Measurements from ENCODE around the gene PACSIN2. TPM values are rescaled to one million over a fixed set of nuclear protein-coding genes. Genes with fewer than 3 reads are reported as not detected.
"Not testable (repeated sequence)": the region's sequence is repeated elsewhere in the genome, so short reads cannot be mapped to it uniquely, and the experiment has no call there.

PACSIN2 gene
- total RNA-seq, 1 donor from 2014 or later, result 56.6 TPM

DNA sequence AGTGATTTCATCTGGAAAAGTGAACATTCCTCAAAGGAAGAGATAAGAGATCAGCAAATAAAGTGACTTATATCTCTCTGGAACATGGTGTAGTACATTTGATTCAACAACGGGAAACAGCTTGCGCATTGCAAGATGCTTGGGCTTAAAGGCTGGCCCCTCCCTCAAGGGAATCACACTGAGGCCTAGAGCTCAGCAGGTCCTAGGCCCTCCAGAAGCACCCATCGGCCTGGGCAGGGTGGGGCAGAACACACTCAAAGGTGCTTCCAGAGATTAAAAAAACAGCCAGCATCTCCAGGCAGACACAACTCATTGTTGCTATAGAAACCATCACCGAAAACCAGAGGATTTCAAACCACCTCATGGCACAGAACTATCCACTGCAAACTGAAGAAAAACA, 88.8 kb downstream of the PACSIN2 start:
- Mint-ChIP-seq H3K36me3 (no peaks in the 10 kb centered on the region), H3K27ac (peak overlapping the region; percentile 62), H3K27me3 (ENCODE audit: low read depth) (no peaks in the 10 kb centered on the region), H3K9me3 (no peaks in the 10 kb centered on the region), H3K4me3 (no peak overlapping the region), H3K4me1 (peaks cover 28% of the 10 kb centered on the region)
- TF ChIP-seq, protein P1, sequence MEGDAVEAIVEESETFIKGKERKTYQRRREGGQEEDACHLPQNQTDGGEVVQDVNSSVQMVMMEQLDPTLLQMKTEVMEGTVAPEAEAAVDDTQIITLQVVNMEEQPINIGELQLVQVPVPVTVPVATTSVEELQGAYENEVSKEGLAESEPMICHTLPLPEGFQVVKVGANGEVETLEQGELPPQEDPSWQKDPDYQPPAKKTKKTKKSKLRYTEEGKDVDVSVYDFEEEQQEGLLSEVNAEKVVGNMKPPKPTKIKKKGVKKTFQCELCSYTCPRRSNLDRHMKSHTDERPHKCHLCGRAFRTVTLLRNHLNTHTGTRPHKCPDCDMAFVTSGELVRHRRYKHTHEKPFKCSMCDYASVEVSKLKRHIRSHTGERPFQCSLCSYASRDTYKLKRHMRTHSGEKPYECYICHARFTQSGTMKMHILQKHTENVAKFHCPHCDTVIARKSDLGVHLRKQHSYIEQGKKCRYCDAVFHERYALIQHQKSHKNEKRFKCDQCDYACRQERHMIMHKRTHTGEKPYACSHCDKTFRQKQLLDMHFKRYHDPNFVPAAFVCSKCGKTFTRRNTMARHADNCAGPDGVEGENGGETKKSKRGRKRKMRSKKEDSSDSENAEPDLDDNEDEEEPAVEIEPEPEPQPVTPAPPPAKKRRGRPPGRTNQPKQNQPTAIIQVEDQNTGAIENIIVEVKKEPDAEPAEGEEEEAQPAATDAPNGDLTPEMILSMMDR (IDR thresholded peaks at IDR 0.05; ENCODE audit: unreplicated experiment), result no peak
- no peak for DNase-seq (ENCODE audit: low spot score in 2 of 2, unreplicated experiment in 2 of 2)

DNA sequence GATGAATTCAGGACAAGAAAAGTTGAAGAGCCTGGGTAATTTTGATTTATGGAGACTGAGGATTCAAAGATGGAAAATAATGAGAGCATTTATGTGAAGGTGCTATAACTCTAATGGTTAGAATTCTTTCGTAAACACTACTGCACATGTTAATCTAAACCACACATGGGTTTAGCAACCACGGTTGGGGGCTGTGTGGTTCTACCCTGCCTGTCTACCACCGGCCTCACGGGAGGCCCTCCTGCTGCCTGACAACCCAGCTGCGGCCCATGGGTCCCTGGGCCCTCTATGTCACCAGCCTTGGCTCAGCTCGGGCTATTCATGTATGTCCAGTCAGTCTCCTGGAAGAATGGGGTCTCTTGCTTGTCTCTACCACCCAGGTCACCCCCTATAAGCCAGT, 89.4 kb downstream of the PACSIN2 start:
- H3K4me1 Mint-ChIP-seq, result peaks cover 28% of the 10 kb centered on the region
- H3K27me3 Mint-ChIP-seq (ENCODE audit: low read depth), result no peaks in the 10 kb centered on the region
- no peak for DNase-seq (ENCODE audit: low spot score in 2 of 2, unreplicated experiment in 2 of 2)
- H3K27ac Mint-ChIP-seq, result peak overlapping the region; percentile 62
- TF ChIP-seq, protein P1 (IDR thresholded peaks at IDR 0.05; ENCODE audit: unreplicated experiment), result no peak
- no peak overlapping the region for H3K4me3 Mint-ChIP-seq
- H3K9me3 Mint-ChIP-seq, result no peaks in the 10 kb centered on the region
- H3K36me3 Mint-ChIP-seq, result no peaks in the 10 kb centered on the region

DNA sequence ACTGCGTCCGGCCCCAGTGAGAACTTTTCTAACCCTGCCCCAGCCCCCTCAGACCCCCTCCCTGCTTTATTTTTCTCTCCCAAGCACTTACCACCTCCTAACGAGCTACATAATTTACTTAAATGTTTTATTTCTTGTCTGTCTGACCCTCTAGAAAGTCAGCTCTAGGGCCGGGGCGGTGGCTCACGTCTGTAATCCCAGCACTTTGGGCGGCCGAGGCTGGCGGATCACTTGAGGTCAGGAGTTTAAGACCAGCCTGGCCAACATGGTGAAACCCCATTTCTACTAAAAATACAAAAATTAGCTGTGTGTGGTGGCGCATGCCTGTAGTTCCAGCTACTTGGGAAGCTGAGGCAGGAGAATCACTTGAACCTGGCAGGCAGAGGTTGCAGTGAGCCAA, 89.9 kb downstream of the PACSIN2 start:
- not testable (repeated sequence) for DNase-seq (ENCODE audit: low spot score in 2 of 2, unreplicated experiment in 2 of 2); H3K27ac Mint-ChIP-seq; H3K36me3 Mint-ChIP-seq; H3K4me3 Mint-ChIP-seq; H3K27me3 Mint-ChIP-seq (ENCODE audit: low read depth); H3K9me3 Mint-ChIP-seq
- H3K4me1 Mint-ChIP-seq, result peaks cover 31% of the 10 kb centered on the region

DNA sequence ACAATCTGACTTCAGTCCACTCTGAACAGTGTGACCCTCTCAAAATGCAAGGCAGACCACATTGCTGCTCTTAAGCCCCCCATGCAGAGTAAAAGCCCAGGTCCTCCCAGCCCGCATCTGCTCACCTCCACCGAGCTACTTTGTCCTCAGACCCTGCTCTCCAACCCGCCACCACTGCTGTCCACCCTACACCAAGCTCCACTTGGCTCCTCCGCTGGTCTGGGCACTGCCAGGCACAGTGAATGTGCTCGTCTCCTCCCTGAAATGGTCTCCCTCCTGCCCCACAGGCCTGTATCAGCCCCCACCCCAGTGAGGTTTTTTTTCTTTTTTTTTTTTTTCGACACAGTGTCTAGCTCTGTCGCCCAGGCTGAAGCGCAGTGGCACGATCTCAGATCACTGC, 90.5 kb downstream of the PACSIN2 start:
- no peaks in the 10 kb centered on the region for H3K27me3 Mint-ChIP-seq (ENCODE audit: low read depth)
- no peaks in the 10 kb centered on the region for H3K36me3 Mint-ChIP-seq
- DNase-seq (ENCODE audit: low spot score in 2 of 2, unreplicated experiment in 2 of 2), result no peak
- H3K4me1 Mint-ChIP-seq, result peaks cover 28% of the 10 kb centered on the region
- TF ChIP-seq, protein P1 (IDR thresholded peaks at IDR 0.05; ENCODE audit: unreplicated experiment), result no peak
- no peak overlapping the region for H3K4me3 Mint-ChIP-seq
- H3K27ac Mint-ChIP-seq, result no peak overlapping the region
- H3K9me3 Mint-ChIP-seq, result no peaks in the 10 kb centered on the region

DNA sequence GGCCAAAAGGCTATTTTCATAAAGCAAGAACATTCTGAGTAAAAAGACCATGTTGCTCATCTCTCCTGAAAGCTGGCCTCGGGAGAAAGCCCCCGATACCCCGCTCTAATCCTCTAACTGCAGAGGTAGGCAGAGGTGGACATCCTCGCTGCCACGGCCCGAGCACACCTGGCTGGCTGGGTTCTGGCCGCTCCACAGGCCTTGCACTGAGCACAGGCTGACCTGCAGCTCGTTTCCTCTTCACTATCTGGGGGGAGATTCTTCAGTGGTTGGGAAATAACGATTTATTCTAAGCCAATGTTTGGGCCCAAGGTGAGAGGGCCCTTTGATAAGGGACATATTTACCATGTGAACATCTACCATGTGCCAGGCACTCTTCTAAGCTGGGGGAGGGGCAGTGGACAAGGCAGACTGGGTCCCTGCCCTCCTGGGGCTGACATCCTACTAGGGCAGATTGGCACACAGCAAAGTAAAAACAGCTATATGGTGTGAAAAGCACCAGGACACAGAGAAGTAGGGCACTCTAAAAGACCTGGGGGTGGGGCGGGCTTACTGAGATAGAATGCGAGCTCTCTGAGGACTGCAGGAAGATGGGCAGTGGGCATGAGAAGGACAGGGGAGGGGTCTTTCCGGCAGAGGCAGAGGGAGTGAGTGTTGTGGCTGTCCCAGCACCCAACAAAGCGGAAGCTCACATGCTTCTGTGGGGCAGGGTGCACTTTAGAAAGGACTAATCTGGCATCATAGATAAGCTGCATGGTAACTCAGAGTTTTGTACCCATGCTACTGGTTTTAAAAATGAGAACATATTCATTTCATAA, 92.4 kb downstream of the PACSIN2 start:
- TF ChIP-seq, protein P1 (IDR thresholded peaks at IDR 0.05; ENCODE audit: unreplicated experiment), result no peak
- peaks cover 20% of the 10 kb centered on the region for H3K4me1 Mint-ChIP-seq

DNA sequence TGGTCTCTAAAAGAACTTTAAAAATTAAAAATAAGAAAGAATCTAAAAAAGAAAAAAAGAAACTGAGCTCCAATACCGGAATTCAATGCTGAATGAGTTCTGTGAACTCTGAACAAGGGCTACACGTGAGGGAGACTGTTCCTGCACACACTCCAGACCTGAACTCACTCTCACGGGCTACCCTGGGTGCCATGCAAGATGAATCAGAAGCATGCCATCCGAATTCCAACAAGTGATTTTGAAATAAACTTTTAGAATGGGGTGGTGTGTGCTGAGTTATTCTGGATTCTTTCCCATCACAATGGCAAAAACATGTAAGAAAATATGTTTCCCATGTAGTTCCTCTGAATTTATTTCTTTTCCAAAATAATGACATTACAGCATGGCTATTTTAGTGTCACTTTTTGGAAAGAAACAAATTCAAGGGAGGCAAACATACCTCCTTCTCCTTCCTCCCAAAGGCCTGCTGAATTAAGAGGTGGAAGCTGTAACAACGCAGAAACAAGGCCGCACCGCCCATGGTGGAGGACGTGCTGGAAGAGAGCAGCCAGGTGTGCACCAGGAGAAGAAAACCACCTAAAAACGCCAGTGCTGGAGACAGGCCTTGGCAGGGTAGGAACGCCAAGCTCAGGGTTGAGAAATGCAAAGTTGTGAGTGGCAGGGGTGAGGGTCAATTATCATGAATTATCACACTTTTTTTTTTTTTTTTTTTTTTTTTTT, 94.7 kb downstream of the PACSIN2 start:
- no peaks in the 10 kb centered on the region for H3K27me3 Mint-ChIP-seq (ENCODE audit: low read depth)
- H3K27ac Mint-ChIP-seq, result peak overlapping the region; percentile 21
- H3K4me1 Mint-ChIP-seq, result peaks cover 13% of the 10 kb centered on the region
- no peaks in the 10 kb centered on the region for H3K36me3 Mint-ChIP-seq
- H3K4me3 Mint-ChIP-seq, result no peak overlapping the region
- no peak for DNase-seq (ENCODE audit: low spot score in 2 of 2, unreplicated experiment in 2 of 2)
- no peaks in the 10 kb centered on the region for H3K9me3 Mint-ChIP-seq
- TF ChIP-seq, protein P1 (IDR thresholded peaks at IDR 0.05; ENCODE audit: unreplicated experiment), result no peak

More for the DNA sequence above, 92.4 kb downstream of the PACSIN2 start:
- Mint-ChIP-seq H3K27me3 (ENCODE audit: low read depth) (no peaks in the 10 kb centered on the region), H3K9me3 (no peaks in the 10 kb centered on the region), H3K27ac (no peak overlapping the region), H3K36me3 (no peaks in the 10 kb centered on the region), H3K4me3 (no peak overlapping the region)
- no peak for DNase-seq (ENCODE audit: low spot score in 2 of 2, unreplicated experiment in 2 of 2)

All from mesothelial cell of epicardium (in vitro differentiated cells).